HFF-Myc (cell line): ENCODE results near the gene LRRC47.
"Not testable (repeated sequence)": the region's sequence is repeated elsewhere in the genome, so short reads cannot be mapped to it uniquely, and the experiment has no call there.

Experiments
- DNase-seq: peaks from one replicate; pipeline ENCODE4 v3.0.0-alpha.2; 2011; ENCODE audit warnings: low read depth; ENCODE audit errors: extremely low read depth
- H3K4me3 ChIP-seq: replicated peaks from 2 replicates; pipeline ENCODE4 v1.5.1; 2011; ENCODE audit warnings: low read depth, mild to moderate bottlenecking, control low read depth, low read length
- TF ChIP-seq, protein P1 (sequence below): IDR thresholded peaks from 2 replicates; pipeline ENCODE4 v1.5.1; 2012; ENCODE audit warnings: mild to moderate bottlenecking, low read depth, low read length, control low read depth; ENCODE audit errors: missing control alignments

Gene LRRC47

DNA sequence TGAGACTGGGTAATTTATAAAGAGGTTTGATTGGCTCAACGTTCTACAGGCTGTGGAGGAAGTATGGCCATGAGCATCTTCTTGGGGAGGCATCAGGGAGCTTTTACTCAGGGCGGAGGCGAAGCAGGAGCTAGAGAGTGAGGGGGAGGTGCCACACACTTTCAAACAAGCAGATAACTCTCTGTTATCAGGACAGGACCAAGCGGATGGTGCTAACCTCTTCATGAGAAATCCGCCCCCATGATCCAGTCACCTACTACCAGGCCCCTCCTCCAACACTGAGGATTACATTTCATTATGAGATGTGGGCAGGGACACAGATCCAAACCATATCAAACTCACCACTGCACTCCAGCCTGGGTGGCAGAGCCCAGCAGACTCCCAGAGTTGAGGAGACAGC lies 11.5 kb upstream of the LRRC47 start:
- TF ChIP-seq, protein P1, sequence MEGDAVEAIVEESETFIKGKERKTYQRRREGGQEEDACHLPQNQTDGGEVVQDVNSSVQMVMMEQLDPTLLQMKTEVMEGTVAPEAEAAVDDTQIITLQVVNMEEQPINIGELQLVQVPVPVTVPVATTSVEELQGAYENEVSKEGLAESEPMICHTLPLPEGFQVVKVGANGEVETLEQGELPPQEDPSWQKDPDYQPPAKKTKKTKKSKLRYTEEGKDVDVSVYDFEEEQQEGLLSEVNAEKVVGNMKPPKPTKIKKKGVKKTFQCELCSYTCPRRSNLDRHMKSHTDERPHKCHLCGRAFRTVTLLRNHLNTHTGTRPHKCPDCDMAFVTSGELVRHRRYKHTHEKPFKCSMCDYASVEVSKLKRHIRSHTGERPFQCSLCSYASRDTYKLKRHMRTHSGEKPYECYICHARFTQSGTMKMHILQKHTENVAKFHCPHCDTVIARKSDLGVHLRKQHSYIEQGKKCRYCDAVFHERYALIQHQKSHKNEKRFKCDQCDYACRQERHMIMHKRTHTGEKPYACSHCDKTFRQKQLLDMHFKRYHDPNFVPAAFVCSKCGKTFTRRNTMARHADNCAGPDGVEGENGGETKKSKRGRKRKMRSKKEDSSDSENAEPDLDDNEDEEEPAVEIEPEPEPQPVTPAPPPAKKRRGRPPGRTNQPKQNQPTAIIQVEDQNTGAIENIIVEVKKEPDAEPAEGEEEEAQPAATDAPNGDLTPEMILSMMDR = no peak
- no peak for DNase-seq
- no peak overlapping the region for H3K4me3 ChIP-seq

DNA sequence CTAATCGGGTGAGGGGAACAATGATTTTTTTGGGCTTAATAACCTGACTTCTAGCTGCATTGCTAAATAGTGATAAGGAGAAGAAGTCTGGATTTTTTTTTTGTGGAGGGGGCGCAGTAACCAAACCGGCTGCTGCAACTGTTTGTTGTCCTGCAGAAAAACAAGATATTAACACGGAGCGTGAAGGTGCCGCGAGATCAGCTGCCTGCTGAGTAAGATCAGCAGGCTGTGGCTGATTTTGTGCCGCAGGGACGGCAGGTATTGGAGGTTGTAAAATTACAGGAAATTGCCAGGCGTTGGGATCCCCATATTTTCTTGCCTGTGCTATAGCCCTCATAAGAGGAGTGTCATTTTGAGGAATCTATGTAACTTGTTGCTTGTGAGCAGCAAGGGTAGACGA lies 8.7 kb upstream of the LRRC47 start:
- DNase-seq = no peak
- no peak overlapping the region for H3K4me3 ChIP-seq
- TF ChIP-seq, protein P1 = no peak

DNA sequence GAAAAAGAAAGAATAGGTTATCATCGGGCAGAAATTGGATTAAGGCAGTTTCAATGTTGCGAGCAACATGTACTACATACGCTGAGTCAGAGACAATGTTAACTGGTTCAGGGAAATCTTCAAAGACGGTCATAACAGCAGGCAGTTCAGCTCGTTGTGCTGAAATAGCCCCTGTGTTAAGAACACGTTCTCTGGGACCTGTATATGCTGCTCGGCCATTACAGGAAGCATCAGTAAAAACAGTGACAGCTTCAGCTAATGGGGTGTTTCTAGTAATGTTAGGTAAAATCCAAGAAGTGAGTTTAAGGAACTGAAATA lies 8.3 kb upstream of the LRRC47 start:
- DNase-seq, H3K4me3 ChIP-seq: not testable (repeated sequence)

DNA sequence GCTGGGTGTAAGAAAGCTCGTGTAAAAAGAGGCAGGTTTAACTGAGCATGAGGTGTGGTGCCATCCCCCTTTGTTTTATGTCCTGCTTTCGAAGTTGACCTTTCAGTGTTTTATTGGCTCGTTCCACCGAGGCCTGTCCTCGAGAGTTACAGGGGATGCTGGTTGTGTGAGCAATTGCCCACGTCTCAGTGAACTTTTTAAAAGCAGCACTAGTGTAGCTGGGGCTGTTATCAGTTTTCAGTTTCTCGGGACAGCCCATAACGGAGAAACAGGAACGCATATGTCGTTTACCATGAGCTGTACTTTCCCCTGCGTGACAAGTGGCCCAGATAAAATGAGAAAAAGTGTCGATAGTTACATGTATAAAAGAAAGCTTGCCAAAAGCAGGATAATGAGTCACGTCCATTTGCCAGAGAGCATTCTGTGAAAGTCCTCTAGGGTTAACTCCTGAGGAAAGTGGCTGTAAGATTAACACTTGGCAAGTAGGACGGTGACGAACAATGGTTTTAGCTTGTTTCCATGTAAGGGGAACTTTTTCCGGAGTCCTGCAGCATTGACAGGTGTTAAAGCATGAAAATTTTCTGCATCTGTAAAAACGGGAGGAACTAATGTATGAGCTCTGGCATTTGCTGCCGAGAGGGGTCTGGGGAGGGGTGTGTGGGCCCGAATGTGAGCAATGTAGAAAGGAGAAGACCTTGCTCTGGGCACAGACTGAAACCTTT lies 7.8 kb upstream of the LRRC47 start:
- TF ChIP-seq, protein P1 = no peak
- no peak for DNase-seq
- no peak overlapping the region for H3K4me3 ChIP-seq

DNA sequence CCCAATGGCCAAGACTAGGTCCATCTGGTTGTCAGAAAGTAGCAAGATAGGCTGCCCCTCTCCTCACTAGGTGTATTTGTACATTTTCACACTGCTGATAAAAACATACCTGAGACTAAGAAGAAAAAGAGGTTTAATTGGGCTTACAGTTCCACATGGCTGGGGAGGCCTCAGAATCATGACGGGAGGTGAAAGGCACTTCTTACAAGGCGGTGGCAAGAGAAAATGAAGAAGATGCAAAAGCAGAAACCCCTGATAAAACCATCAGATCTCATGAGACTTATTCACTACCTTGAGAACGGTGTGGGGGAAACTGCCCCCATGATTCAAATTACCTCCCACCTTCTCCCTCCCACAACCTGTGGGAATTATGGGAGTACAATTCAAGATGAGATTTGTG lies 4.5 kb upstream of the LRRC47 start:
- H3K4me3 ChIP-seq, DNase-seq: not testable (repeated sequence)

DNA sequence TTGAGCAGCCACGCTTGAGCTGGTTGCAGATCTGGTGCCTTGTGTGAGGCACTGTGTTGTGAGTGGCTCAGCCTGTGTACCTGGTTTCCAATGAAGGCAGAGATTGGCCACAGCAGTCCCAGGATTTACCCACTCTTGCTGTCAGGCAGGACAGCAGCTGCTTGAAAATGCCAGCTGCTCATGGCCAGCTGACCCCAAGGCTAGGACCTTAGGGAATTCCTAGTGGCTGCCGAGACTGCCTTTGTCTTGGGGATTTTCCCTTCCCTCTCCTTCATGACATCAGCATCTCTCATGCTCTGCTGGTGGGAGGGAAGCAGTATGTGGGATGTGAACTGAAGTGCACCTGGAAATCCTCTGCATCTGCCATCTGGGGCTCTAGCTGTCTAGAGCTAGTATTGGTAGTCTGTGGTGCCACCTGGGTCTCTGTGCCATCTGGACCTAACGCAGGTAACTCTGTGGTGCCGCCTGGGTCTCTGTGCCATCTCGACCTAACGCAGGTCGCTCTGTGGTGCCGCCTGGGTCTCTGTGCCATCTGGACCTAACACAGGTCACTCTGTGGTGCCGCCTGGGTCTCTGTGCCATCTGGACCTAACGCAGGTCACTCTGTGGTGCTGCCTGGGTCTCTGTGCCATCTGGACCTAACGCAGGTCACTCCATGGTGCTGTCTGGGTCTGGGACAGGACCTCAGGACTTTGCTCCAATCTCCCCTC lies 3.8 kb upstream of the LRRC47 start:
- no peak for DNase-seq
- TF ChIP-seq, protein P1 = no peak
- no peak overlapping the region for H3K4me3 ChIP-seq

DNA sequence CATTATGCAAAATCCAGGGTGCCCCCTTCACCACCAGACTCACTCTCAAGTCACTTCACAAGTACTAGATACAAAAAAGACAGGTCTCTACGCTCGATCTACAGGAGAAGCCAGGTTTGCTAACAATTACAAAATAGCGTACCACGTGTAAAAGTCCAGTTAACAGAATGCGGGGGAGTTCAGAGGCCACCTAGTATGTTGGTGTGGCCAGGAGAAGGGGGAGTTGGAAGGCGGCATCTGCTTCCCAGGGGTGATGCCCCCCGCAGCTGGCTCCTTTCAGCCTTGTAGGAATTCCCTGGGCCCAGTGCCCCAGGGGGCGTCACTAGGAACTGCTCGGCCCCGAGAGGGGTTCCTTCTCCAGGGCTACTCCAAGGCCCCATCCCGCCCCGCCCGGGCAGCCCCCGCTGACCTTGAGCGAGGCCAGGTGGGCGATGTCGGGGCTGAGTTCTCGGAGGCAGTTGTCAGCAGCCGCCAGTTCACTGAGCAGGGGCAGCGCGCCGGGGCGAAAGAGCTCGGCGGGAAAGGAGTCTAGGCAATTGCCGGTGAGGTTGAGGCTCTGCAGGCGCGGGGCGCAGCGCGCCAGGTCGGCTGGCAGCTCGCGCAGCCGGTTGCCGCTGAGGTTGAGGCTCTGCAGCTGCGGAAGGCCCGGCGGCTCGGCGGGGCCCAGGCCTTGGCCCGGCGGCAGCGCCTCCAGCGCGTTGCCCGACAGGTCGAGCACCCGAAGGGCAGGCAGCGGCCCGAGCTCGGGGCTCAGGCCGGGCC lies 664 bp downstream of the LRRC47 start:
- DNase-seq = no peak

More for the DNA sequence above, 664 bp downstream of the LRRC47 start:
- TF ChIP-seq, protein P1 = no peak
- peak overlapping the region; percentile 53 for H3K4me3 ChIP-seq
